GM12878 (cell line): ENCODE data around the gene MVB12B. TPM values are rescaled to one million over a fixed set of nuclear protein-coding genes. Genes with fewer than 3 reads are reported as not detected.

Experiments used
- ATAC-seq: fragments of 200-7000 bp; cut with Tn5 transposase; 3 replicates; pipeline ENCODE4 v1.9.1; 2020; ENCODE audit warnings: mild to moderate bottlenecking, moderate library complexity
- BruUV-seq: library from RNA; stranded (reverse); fragments of 400-500 nt; replicated peaks from 2 replicates; lab custom pipeline; 2021; lab: Mats Ljungman, UMichigan
- CTCF ChIA-PET: fragments of 300-600 bp; sonication (Branson Sonifier 250); formaldehyde crosslinking; extraction: SDS; loops from one replicate; lab custom pipeline; 2021; ENCODE audit warnings: inconsistent platforms; lab: Yijun Ruan, JAX
- POLR2A ChIA-PET: fragments of 350-600 bp; formaldehyde crosslinking; extraction: SDS; loops from one replicate; lab custom pipeline; 2021; ENCODE audit warnings: inconsistent platforms; lab: Charles Lee
- RAD21 ChIA-PET: fragments of 300-600 bp; sonication (Branson Sonifier 250); formaldehyde crosslinking; loops from one replicate; lab custom pipeline; 2023; ENCODE audit warnings: antibody characterized with exemption; ENCODE audit not compliant: unreplicated experiment; lab: Charles Lee
- SMC1A ChIA-PET: fragments of 300-600 bp; sonication (Branson Sonifier 250); formaldehyde crosslinking; loops from one replicate; lab custom pipeline; 2023; ENCODE audit not compliant: unreplicated experiment, uncharacterized antibody; lab: Charles Lee
- DNase-seq: peaks from one replicate; pipeline ENCODE4 v3.0.0-alpha.2; 2011; ENCODE audit warnings: low read depth, low spot score
- FAIRE-seq: peaks from 3 replicates; lab custom pipeline; 2011; peaks lifted over from hg19 to GRCh38; lab: Jason Lieb, UNC
- H2AFZ ChIP-seq: 2 replicates; pipeline ENCODE4 v1.6.0; 2011; ENCODE audit warnings: low read depth, low read length, control low read depth; ENCODE audit not compliant: control insufficient read depth
- H3K27ac ChIP-seq: 2 replicates; pipeline ENCODE4 v1.5.1; 2011; ENCODE audit warnings: control low read depth; ENCODE audit not compliant: control insufficient read depth, insufficient read depth
- H3K27me3 ChIP-seq, 2 experiments: replicated peaks in 1 of 2; 2 replicates each; pipeline versions ENCODE4 v1.6.0 to v1.6.1; 2011; ENCODE audit warnings: low read length in 1 of 2; ENCODE audit not compliant: control insufficient read depth in 2 of 2, insufficient read depth in 2 of 2
- H3K36me3 ChIP-seq, 2 experiments: 2 replicates each; pipeline ENCODE4 v1.5.1; 2011; ENCODE audit warnings: low read length in 1 of 2; ENCODE audit not compliant: control insufficient read depth in 2 of 2, insufficient read depth in 2 of 2
- H3K4me1 ChIP-seq: 2 replicates; pipeline ENCODE4 v1.6.1; 2011; ENCODE audit warnings: mild to moderate bottlenecking, low read length, moderate library complexity, mixed read lengths; ENCODE audit not compliant: control insufficient read depth, insufficient read depth
- H3K4me2 ChIP-seq: 2 replicates; pipeline ENCODE4 v1.6.0; 2011; ENCODE audit warnings: control low read depth; ENCODE audit not compliant: control insufficient read depth, insufficient read depth
- H3K4me3 ChIP-seq: fragments of 200-600 bp; sonication (generic); 2 replicates; pipeline ENCODE4 v1.5.1; 2016
- H3K79me2 ChIP-seq: 2 replicates; pipeline ENCODE4 v1.6.0; 2011; ENCODE audit warnings: low read length; ENCODE audit not compliant: control insufficient read depth, insufficient read depth
- H3K9ac ChIP-seq: 2 replicates; pipeline ENCODE4 v1.8.0; 2011; ENCODE audit warnings: low read length, control low read depth, mixed read lengths; ENCODE audit not compliant: control insufficient read depth, insufficient read depth
- H3K9me3 ChIP-seq: replicated peaks from 3 replicates; pipeline ENCODE4 v1.5.1; 2011; ENCODE audit warnings: mild to moderate bottlenecking, low read length; ENCODE audit not compliant: control insufficient read depth, insufficient read depth
- H4K20me1 ChIP-seq: 2 replicates; pipeline ENCODE4 v1.6.0; 2011; ENCODE audit not compliant: control insufficient read depth, insufficient read depth
- CEBPZ ChIP-seq: fragments of 150-350 bp; IDR thresholded peaks from 2 replicates; pipeline ENCODE4 v1.6.1; 2016; ENCODE audit warnings: low read depth, low read length
- NR2C2 ChIP-seq: IDR thresholded peaks from 2 replicates; pipeline ENCODE4 v1.6.1; 2011; ENCODE audit warnings: borderline replicate concordance, low read depth; ENCODE audit not compliant: control insufficient read depth, insufficient read length
- NRF1 ChIP-seq: conservative IDR thresholded peaks from 2 replicates; pipeline ENCODE4 v1.6.1; 2011; ENCODE audit warnings: mild to moderate bottlenecking, low read depth, low read length, improper control_type of control experiment
- SREBF1 ChIP-seq: IDR thresholded peaks from 2 replicates; pipeline ENCODE4 v1.6.1; 2012; ENCODE audit warnings: mild to moderate bottlenecking, low read length
- SUPT20H ChIP-seq: IDR thresholded peaks from 2 replicates; pipeline ENCODE4 v1.6.1; 2011; ENCODE audit warnings: low read depth, mild to moderate bottlenecking, low read length, moderate library complexity, borderline replicate concordance; ENCODE audit not compliant: control insufficient read depth
- WGBS: methylation state at CpG from one replicate; pipeline ENCODE4 v1.1.6; 2016; ENCODE audit warnings: low lambda C conversion rate; ENCODE audit not compliant: insufficient replicate concordance, insufficient coverage; ENCODE audit errors: missing lambda C conversion rate; 5-methylcytosine and 5-hydroxymethylcytosine counted together
- in situ Hi-C: fragments of 300-500 bp; cut with MboI; formaldehyde crosslinking; loops from 9 replicates; pipeline ENCODE4 v1.14.3; 2018; ENCODE audit warnings: mixed read lengths
- intact Hi-C: fragments of 100-400 bp; cut with micrococcal nuclease; formaldehyde crosslinking; loops from one replicate; pipeline ENCODE4 v1.14.2; 2022; ENCODE audit not compliant: unreplicated experiment
- polyA plus RNA-seq, 11 experiments: library from polyadenylated mRNA; depleted of rRNA in 4 of 11; unstranded in 6 of 11; stranded (reverse) in 5 of 11; fragments of >200 nt; fragmentation: Nextera tagmentation in 4 of 11; fragmentation: Illumina TruSeq in 1 of 11; extraction: Ambion mirVana in 4 of 11; extraction: Trizol in 1 of 11; gene quantifications; 1 replicate in 1 of 11; 2 replicates in 10 of 11; pipeline versions ENCODE4 v1.2.1 to v1.2.3, GENCODE V29; 2011 to 2016; ENCODE audit warnings: inconsistent platforms in 2 of 11, missing spikeins in 2 of 11, low read depth in 1 of 11
- total RNA-seq, 4 experiments: library from RNA; depleted of rRNA in 3 of 4; stranded (reverse); fragments of >200 nt in 3 of 4; fragmentation: Illumina TruSeq in 1 of 4; extraction: Trizol in 1 of 4; gene quantifications; 2 replicates each; pipeline versions ENCODE4 v1.2.1 to v1.2.3, GENCODE V29; 2013 to 2021

The MVB12B gene
- total and polyA plus RNA-seq, 10 of the 15 experiments (the other 5 are each of a cell fraction or from before 2014, with no cell fraction given) = 0.08 TPM; not detected in 9

GRCh38 chr9:126459965-126460843, 133.6 kb downstream of the MVB12B start (continued):
- TF ChIP-seq CEBPZ = no peak
- TF ChIP-seq, all 136 proteins: peak for 0

GRCh38 chr9:126461029-126461428, 134.4 kb downstream of the MVB12B start:
- Histone ChIP-seq H3K9ac (no peak overlapping the region), H3K4me1 (no peaks in the 10 kb centered on the region), H3K4me3 (no peak overlapping the region), H4K20me1 (no peaks in the 10 kb centered on the region), H3K79me2 (no peaks in the 10 kb centered on the region), H3K36me3 (no peaks in the 10 kb centered on the region), H2AFZ (no peak overlapping the region), H3K9me3 (no peaks in the 10 kb centered on the region)
- ChIA-PET POLR2A (no interaction called here), RAD21 (no interaction called here)
- 39% methylated on average over 8 of the region's 8 CpGs for whole genome bisulfite sequencing
- no peak for FAIRE-seq
- in situ Hi-C loops (no loop called here), intact Hi-C loops (no loop called here)
- BruUV-seq = no TSS peak
- DNase-seq = no peak
- no peak for ATAC-seq
- TF ChIP-seq SREBF1 = no peak
- no peak for TF ChIP-seq NR2C2
- no peak for TF ChIP-seq SUPT20H
- no peak for TF ChIP-seq NRF1
- TF ChIP-seq, all 136 proteins: peak for 0
- ChIA-PET SMC1A (no interaction called here), CTCF (no interaction called here)
- H3K4me2 ChIP-seq = no peak overlapping the region
- no peak overlapping the region for H3K27ac ChIP-seq
- H3K27me3 ChIP-seq = peaks cover 0 to 2% of the 10 kb centered on the region in 2 experiments; a peak in 2 of 4 replicates
